H9 (cell line): Measurements from ENCODE around the gene TSPAN9. TPM values are rescaled to one million over a fixed set of nuclear protein-coding genes. Genes with fewer than 3 reads are reported as not detected.

Experiments used
- DNase-seq: peaks from one replicate; pipeline ENCODE4 v3.0.0-alpha.2; 2017
- H2AFZ ChIP-seq: one replicate; pipeline ENCODE4 v1.6.1; 2013; ENCODE audit warnings: mild to moderate bottlenecking, low read length, control low read depth, moderate library complexity
- H2AK5ac ChIP-seq: 2 replicates; pipeline ENCODE4 v1.6.1; 2013; ENCODE audit warnings: low read length, control low read depth, mixed read lengths; ENCODE audit not compliant: insufficient read length
- H2BK120ac ChIP-seq: one replicate; pipeline ENCODE4 v1.6.1; 2013; ENCODE audit warnings: low read depth, mild to moderate bottlenecking, low read length, control low read depth, inconsistent platforms; ENCODE audit not compliant: poor library complexity, severe bottlenecking
- H2BK12ac ChIP-seq: 2 replicates; pipeline ENCODE4 v1.6.1; 2013; ENCODE audit warnings: low read length, control low read depth, mixed read lengths, low read depth; ENCODE audit not compliant: insufficient read length
- H2BK15ac ChIP-seq: 2 replicates; pipeline ENCODE4 v1.6.1; 2013; ENCODE audit warnings: low read depth, low read length, control low read depth
- H2BK20ac ChIP-seq: one replicate; pipeline ENCODE4 v1.6.1; 2013; ENCODE audit warnings: low read depth, mild to moderate bottlenecking, low read length, control low read depth, inconsistent platforms; ENCODE audit not compliant: poor library complexity, severe bottlenecking
- H2BK5ac ChIP-seq: 2 replicates; pipeline ENCODE4 v1.6.1; 2013; ENCODE audit warnings: low read length, control low read depth, mixed read lengths; ENCODE audit not compliant: insufficient read length
- H3K14ac ChIP-seq: 2 replicates; pipeline ENCODE4 v1.6.1; 2013; ENCODE audit warnings: low read length, control low read depth; ENCODE audit not compliant: insufficient read depth
- H3K18ac ChIP-seq: 2 replicates; pipeline ENCODE4 v1.6.1; 2013; ENCODE audit warnings: low read depth, mild to moderate bottlenecking, mixed read lengths, low read length, control low read depth; ENCODE audit not compliant: insufficient read length
- H3K23ac ChIP-seq: 2 replicates; pipeline ENCODE4 v1.6.1; 2013; ENCODE audit warnings: low read length, control low read depth, mixed read lengths, low read depth; ENCODE audit not compliant: insufficient read length
- H3K23me2 ChIP-seq: 2 replicates; pipeline ENCODE4 v1.6.1; 2013; ENCODE audit warnings: low read depth, mild to moderate bottlenecking, mixed read lengths, low read length, control low read depth; ENCODE audit not compliant: insufficient read length, poor library complexity, severe bottlenecking
- H3K27ac ChIP-seq: 2 replicates; pipeline ENCODE4 v1.5.1; 2013; ENCODE audit warnings: low read length, control low read depth, mixed read lengths, low read depth; ENCODE audit not compliant: insufficient read length
- H3K27me3 ChIP-seq: 2 replicates; pipeline ENCODE4 v1.6.1; 2013; ENCODE audit warnings: low read length, control low read depth, inconsistent platforms; ENCODE audit not compliant: insufficient read depth
- H3K4ac ChIP-seq: 2 replicates; pipeline ENCODE4 v1.6.1; 2013; ENCODE audit warnings: low read depth, mild to moderate bottlenecking, control low read depth, inconsistent platforms, low read length, moderate library complexity
- H3K4me1 ChIP-seq: 2 replicates; pipeline ENCODE4 v1.6.1; 2013; ENCODE audit warnings: low read length, control low read depth, inconsistent platforms; ENCODE audit not compliant: insufficient read depth
- H3K4me2 ChIP-seq: 2 replicates; pipeline ENCODE4 v1.6.1; 2013; ENCODE audit warnings: low read length, control low read depth, mixed read lengths; ENCODE audit not compliant: insufficient read length, insufficient read depth
- H3K56ac ChIP-seq: 2 replicates; pipeline ENCODE4 v1.6.1; 2013; ENCODE audit warnings: low read depth, mild to moderate bottlenecking, mixed read lengths, low read length, control low read depth; ENCODE audit not compliant: insufficient read length
- H3K79me1 ChIP-seq: 2 replicates; pipeline ENCODE4 v1.6.1; 2013; ENCODE audit warnings: low read depth, mild to moderate bottlenecking, moderate library complexity, low read length, control low read depth, inconsistent platforms; ENCODE audit not compliant: insufficient read depth, poor library complexity, severe bottlenecking
- H3K79me2 ChIP-seq: 2 replicates; pipeline ENCODE4 v1.6.1; 2013; ENCODE audit warnings: low read length, control low read depth, inconsistent platforms; ENCODE audit not compliant: insufficient read depth
- H3K9ac ChIP-seq: 2 replicates; pipeline ENCODE4 v1.6.1; 2013; ENCODE audit warnings: low read length, control low read depth, mixed read lengths; ENCODE audit not compliant: insufficient read length; ENCODE audit errors: extremely low read depth
- H3K9me3 ChIP-seq: one replicate; pipeline ENCODE4 v1.6.1; 2013; ENCODE audit warnings: low read depth, low read length, inconsistent platforms; ENCODE audit not compliant: control insufficient read depth
- H3T11ph ChIP-seq: one replicate; pipeline ENCODE4 v1.6.1; 2013; ENCODE audit warnings: mild to moderate bottlenecking, low read length, control low read depth, inconsistent platforms
- H4K20me1 ChIP-seq: one replicate; pipeline ENCODE4 v1.6.1; 2013; ENCODE audit not compliant: control insufficient read depth, insufficient read length, insufficient read depth
- H4K5ac ChIP-seq: 2 replicates; pipeline ENCODE4 v1.6.1; 2013; ENCODE audit warnings: low read depth, mild to moderate bottlenecking, mixed read lengths, low read length, control low read depth; ENCODE audit not compliant: insufficient read length
- H4K8ac ChIP-seq: replicated peaks from 2 replicates; pipeline ENCODE4 v1.6.1; 2013; ENCODE audit warnings: low read length, control low read depth, mixed read lengths, low read depth; ENCODE audit not compliant: insufficient read length
- H4K91ac ChIP-seq: 2 replicates; pipeline ENCODE4 v1.6.1; 2013; ENCODE audit warnings: low read depth, mild to moderate bottlenecking, moderate library complexity, mixed read lengths, low read length, control low read depth; ENCODE audit not compliant: insufficient read length
- H3K27ac Mint-ChIP-seq, 3 experiments: 2 replicates in 2 of 3; 3 replicates in 1 of 3; pipeline ENCODE4 v1.8.0; 2020 to 2021; ENCODE audit warnings: mixed read lengths in 3 of 3, mild to moderate bottlenecking in 1 of 3, moderate library complexity in 1 of 3
- H3K27me3 Mint-ChIP-seq: 2 replicates; pipeline ENCODE4 v1.8.0; 2021; ENCODE audit warnings: low read depth, mild to moderate bottlenecking, moderate library complexity, mixed read lengths
- H3K36me3 Mint-ChIP-seq, 3 experiments: 2 replicates in 2 of 3; 3 replicates in 1 of 3; pipeline ENCODE4 v1.8.0; 2020 to 2021; ENCODE audit warnings: low read depth in 3 of 3, mixed read lengths in 3 of 3; ENCODE audit not compliant: insufficient read depth in 1 of 3
- H3K4me1 Mint-ChIP-seq, 2 experiments: 2 replicates each; pipeline ENCODE4 v1.8.0; 2020; ENCODE audit warnings: mixed read lengths in 2 of 2
- H3K4me3 Mint-ChIP-seq, 2 experiments: 2 replicates in 1 of 2; 3 replicates in 1 of 2; pipeline ENCODE4 v1.8.0; 2020 to 2021; ENCODE audit warnings: mild to moderate bottlenecking in 2 of 2, mixed read lengths in 2 of 2, moderate library complexity in 1 of 2
- H3K9me3 Mint-ChIP-seq, 2 experiments: 2 replicates in 1 of 2; 3 replicates in 1 of 2; pipeline ENCODE4 v1.8.0; 2020; ENCODE audit warnings: mild to moderate bottlenecking in 2 of 2, mixed read lengths in 2 of 2, moderate library complexity in 1 of 2
- WGBS: extraction: QIAGEN DNeasy Blood & Tissue Kit; methylation state at CpG from one replicate; pipeline ENCODE4 v1.1.7; 2013; ENCODE audit warnings: missing lambda C conversion rate, low lambda C conversion rate, mixed read lengths; ENCODE audit not compliant: insufficient read length; ENCODE audit errors: extremely low coverage; 5-methylcytosine and 5-hydroxymethylcytosine counted together
- total RNA-seq: library from RNA; stranded (reverse); gene quantifications from 2 replicates; pipeline ENCODE4 v1.2.1, GENCODE V29; 2021
- TF ChIP-seq, protein P1 (sequence below): fragments of 200-600 bp; sonication (generic); conservative IDR thresholded peaks from 3 replicates; pipeline ENCODE4 v1.8.0; 2021; ENCODE audit warnings: antibody characterized with exemption, mild to moderate bottlenecking

TSPAN9 gene
- total RNA-seq, 1 experiment from 2014 or later, result 19.0 TPM

DNA sequence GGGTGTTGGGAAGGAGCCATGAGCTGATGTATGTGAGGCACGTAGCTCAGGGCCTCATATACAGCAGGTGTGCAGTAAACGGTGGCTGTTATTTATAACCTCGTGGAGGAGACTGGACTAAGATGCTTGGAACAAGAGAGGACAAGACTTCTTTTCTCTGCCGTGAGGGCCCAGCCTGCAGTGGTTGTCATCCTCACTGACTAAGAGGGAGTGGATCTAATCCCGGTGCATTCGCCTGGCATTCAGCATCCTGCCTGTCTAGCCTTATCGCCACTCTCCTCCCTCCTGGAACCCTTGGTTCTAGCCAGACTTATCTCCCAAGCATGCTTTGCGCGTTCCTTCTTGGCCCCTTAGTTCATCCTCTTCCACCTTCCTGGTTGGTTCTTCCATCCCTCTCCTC, 3.9 kb downstream of the TSPAN9 start:
- H2BK5ac ChIP-seq, result no peak overlapping the region
- H4K8ac ChIP-seq, result no peak overlapping the region
- H3K79me1 ChIP-seq, result no peaks in the 10 kb centered on the region
- no peaks in the 10 kb centered on the region for H3K79me2 ChIP-seq
- DNase-seq, result no peak
- WGBS, result no CpG with 5 or more reads among the region's 9 CpGs
- no peak overlapping the region for H2BK15ac ChIP-seq
- H3K27me3 ChIP-seq, result no peaks in the 10 kb centered on the region
- H3K4me1 ChIP-seq, result peaks cover 5% of the 10 kb centered on the region; the same call in 1 of the 2 replicates
- H3K18ac ChIP-seq, result no peak overlapping the region
- H3K23me2 ChIP-seq, result peaks cover 4% of the 10 kb centered on the region
- H2AK5ac ChIP-seq, result no peak overlapping the region
- no peak overlapping the region for H2BK12ac ChIP-seq
- H3K56ac ChIP-seq, result no peak overlapping the region
- Mint-ChIP-seq H3K4me3 (no peak overlapping the region), H3K4me1 (peaks cover 46 to 55% of the 10 kb centered on the region in 2 experiments), H3K27ac (no peak overlapping the region), H3K9me3 (peaks cover 3% of the 10 kb centered on the region in 2 experiments; a peak in 3 of 5 replicates), H3K36me3 (peaks cover 9 to 17% (median 16%) of the 10 kb centered on the region in 3 experiments), H3K27me3 (peaks cover 17% of the 10 kb centered on the region)
- no peak overlapping the region for H3T11ph ChIP-seq
- no peak overlapping the region for H3K4ac ChIP-seq
- no peak overlapping the region for H3K14ac ChIP-seq
- no peak overlapping the region for H2AFZ ChIP-seq
- H3K23ac ChIP-seq, result no peak overlapping the region
- H4K91ac ChIP-seq, result no peak overlapping the region
- no peak overlapping the region for H2BK20ac ChIP-seq
- H4K5ac ChIP-seq, result no peak overlapping the region
- TF ChIP-seq, protein P1, sequence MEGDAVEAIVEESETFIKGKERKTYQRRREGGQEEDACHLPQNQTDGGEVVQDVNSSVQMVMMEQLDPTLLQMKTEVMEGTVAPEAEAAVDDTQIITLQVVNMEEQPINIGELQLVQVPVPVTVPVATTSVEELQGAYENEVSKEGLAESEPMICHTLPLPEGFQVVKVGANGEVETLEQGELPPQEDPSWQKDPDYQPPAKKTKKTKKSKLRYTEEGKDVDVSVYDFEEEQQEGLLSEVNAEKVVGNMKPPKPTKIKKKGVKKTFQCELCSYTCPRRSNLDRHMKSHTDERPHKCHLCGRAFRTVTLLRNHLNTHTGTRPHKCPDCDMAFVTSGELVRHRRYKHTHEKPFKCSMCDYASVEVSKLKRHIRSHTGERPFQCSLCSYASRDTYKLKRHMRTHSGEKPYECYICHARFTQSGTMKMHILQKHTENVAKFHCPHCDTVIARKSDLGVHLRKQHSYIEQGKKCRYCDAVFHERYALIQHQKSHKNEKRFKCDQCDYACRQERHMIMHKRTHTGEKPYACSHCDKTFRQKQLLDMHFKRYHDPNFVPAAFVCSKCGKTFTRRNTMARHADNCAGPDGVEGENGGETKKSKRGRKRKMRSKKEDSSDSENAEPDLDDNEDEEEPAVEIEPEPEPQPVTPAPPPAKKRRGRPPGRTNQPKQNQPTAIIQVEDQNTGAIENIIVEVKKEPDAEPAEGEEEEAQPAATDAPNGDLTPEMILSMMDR, result no peak
- H3K9me3 ChIP-seq, result no peaks in the 10 kb centered on the region
- no peak overlapping the region for H3K4me2 ChIP-seq
- no peak overlapping the region for H2BK120ac ChIP-seq
- H4K20me1 ChIP-seq, result no peaks in the 10 kb centered on the region
- H3K27ac ChIP-seq, result no peak overlapping the region
- no peak overlapping the region for H3K9ac ChIP-seq
